ENCODE data around the gene ZNF408.

DNA sequence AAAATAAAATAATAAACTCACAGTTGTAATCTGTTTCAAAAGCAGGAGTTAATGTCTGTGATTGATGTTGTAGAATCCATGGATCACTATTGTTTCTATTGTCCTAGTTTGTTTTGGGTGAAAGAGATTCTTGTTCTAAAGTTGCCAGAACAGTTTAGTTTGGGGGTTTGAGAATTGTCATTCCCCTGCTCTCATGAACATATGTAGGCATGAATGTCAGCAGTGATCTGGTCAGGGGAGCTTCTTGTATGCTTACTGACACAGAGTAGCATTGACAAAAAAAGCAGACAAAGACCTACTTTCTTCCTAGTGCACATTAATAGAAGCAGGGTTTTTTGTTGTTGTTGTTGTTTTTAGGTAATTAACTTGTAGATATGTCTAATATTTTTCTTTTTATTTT, 39.0 kb upstream of the ZNF408 start:
- TF ChIP-seq, protein P1, sequence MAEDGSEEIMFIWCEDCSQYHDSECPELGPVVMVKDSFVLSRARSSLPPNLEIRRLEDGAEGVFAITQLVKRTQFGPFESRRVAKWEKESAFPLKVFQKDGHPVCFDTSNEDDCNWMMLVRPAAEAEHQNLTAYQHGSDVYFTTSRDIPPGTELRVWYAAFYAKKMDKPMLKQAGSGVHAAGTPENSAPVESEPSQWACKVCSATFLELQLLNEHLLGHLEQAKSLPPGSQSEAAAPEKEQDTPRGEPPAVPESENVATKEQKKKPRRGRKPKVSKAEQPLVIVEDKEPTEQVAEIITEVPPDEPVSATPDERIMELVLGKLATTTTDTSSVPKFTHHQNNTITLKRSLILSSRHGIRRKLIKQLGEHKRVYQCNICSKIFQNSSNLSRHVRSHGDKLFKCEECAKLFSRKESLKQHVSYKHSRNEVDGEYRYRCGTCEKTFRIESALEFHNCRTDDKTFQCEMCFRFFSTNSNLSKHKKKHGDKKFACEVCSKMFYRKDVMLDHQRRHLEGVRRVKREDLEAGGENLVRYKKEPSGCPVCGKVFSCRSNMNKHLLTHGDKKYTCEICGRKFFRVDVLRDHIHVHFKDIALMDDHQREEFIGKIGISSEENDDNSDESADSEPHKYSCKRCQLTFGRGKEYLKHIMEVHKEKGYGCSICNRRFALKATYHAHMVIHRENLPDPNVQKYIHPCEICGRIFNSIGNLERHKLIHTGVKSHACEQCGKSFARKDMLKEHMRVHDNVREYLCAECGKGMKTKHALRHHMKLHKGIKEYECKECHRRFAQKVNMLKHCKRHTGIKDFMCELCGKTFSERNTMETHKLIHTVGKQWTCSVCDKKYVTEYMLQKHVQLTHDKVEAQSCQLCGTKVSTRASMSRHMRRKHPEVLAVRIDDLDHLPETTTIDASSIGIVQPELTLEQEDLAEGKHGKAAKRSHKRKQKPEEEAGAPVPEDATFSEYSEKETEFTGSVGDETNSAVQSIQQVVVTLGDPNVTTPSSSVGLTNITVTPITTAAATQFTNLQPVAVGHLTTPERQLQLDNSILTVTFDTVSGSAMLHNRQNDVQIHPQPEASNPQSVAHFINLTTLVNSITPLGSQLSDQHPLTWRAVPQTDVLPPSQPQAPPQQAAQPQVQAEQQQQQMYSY (CRISPR knock-in tag; IDR thresholded peaks at IDR 0.05): no peak
- no peak for TF ChIP-seq ZNF512 (CRISPR knock-in tag; IDR thresholded peaks at IDR 0.05; ENCODE audit: borderline replicate concordance)
- no peak for TF ChIP-seq CREM (CRISPR knock-in tag; IDR thresholded peaks at IDR 0.05)
- TF ChIP-seq, protein P2, sequence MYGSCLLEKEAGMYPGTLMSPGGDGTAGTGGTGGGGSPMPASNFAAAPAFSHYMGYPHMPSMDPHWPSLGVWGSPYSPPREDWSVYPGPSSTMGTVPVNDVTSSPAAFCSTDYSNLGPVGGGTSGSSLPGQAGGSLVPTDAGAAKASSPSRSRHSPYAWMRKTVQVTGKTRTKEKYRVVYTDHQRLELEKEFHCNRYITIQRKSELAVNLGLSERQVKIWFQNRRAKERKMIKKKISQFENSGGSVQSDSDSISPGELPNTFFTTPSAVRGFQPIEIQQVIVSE (CRISPR knock-in tag; IDR thresholded peaks at IDR 0.05; ENCODE audit: borderline replicate concordance): no peak
